K562 (cell line): ENCODE measurements around the gene UQCRC1. TPM values are rescaled to one million over a fixed set of nuclear protein-coding genes. Genes with fewer than 3 reads are reported as not detected.
A peak's percentile ranks its signal among the peaks of the same experiment; 100 is the strongest.

Experiments
- ARID2 ChIP-seq: fragments of 450-650 bp; IDR thresholded peaks from 2 replicates; pipeline ENCODE4 v1.6.1; 2017; ENCODE audit warnings: antibody characterized with exemption, mild to moderate bottlenecking
- BRD9 ChIP-seq: fragments of 450-650 bp; IDR thresholded peaks from 2 replicates; pipeline ENCODE4 v1.6.1; 2018; ENCODE audit warnings: low read depth; ENCODE audit not compliant: partially characterized antibody
- CHCHD3 ChIP-seq: fragments of 250-450 bp; sonication (Bioruptor Pico); IDR thresholded peaks from 2 replicates; pipeline ENCODE4 v2.1.2; 2022; ENCODE audit warnings: mild to moderate bottlenecking
- CTCF ChIP-seq, 3 experiments: IDR thresholded peaks in 2 of 3; conservative IDR thresholded peaks in 1 of 3; 2 replicates each; pipeline ENCODE4 v1.5.1; 2011 to 2012; ENCODE audit warnings: low read length in 3 of 3, mild to moderate bottlenecking in 3 of 3, control low read depth in 2 of 3, improper control_type of control experiment in 1 of 3, inconsistent platforms in 1 of 3, low read depth in 1 of 3, mixed read lengths in 1 of 3, moderate library complexity in 1 of 3; ENCODE audit not compliant: insufficient read depth in 2 of 3
- CTCFL ChIP-seq: IDR thresholded peaks from 2 replicates; pipeline ENCODE4 v1.6.1; 2011; ENCODE audit warnings: borderline replicate concordance, low read depth, mild to moderate bottlenecking, moderate library complexity, low read length; ENCODE audit not compliant: insufficient read depth, poor library complexity, severe bottlenecking
- CXXC5 ChIP-seq: fragments of 250-450 bp; sonication (Bioruptor Pico); IDR thresholded peaks from 2 replicates; pipeline ENCODE4 v1.8.0; 2022; ENCODE audit warnings: inconsistent platforms, mild to moderate bottlenecking, moderate library complexity
- DACH1 ChIP-seq: fragments of 450-650 bp; IDR thresholded peaks from 2 replicates; pipeline ENCODE4 v1.6.1; 2018; ENCODE audit not compliant: partially characterized antibody
- FIP1L1 ChIP-seq: fragments of 200-400 bp; formaldehyde crosslinking; IDR thresholded peaks from 2 replicates; pipeline ENCODE4 v1.6.1; 2018; ENCODE audit warnings: mild to moderate bottlenecking, low read depth, low read length; ENCODE audit not compliant: poor library complexity, severe bottlenecking
- HMG20B ChIP-seq: fragments of 250-450 bp; sonication (Bioruptor Pico); IDR thresholded peaks from 2 replicates; pipeline ENCODE4 v1.5.0; 2021; ENCODE audit warnings: mild to moderate bottlenecking
- JUN ChIP-seq, 2 experiments: sonication (generic) in 1 of 2; formaldehyde crosslinking in 1 of 2; IDR thresholded peaks; 2 replicates each; pipeline versions ENCODE4 v1.6.1 to v1.8.0; 2012 to 2022; ENCODE audit warnings: borderline replicate concordance in 2 of 2, mild to moderate bottlenecking in 2 of 2, improper control_type of control experiment in 1 of 2, low read depth in 1 of 2, low read length in 1 of 2, missing genetic modification reagents in 1 of 2
- JUND ChIP-seq, 2 experiments: IDR thresholded peaks; 2 replicates in 1 of 2; 3 replicates in 1 of 2; pipeline ENCODE4 v1.6.1; 2011; ENCODE audit warnings: borderline replicate concordance in 2 of 2, low read depth in 2 of 2, low read length in 2 of 2, improper control_type of control experiment in 1 of 2, missing biosample characterization in 1 of 2, missing genetic modification characterization in 1 of 2, missing genetic modification reagents in 1 of 2
- LARP7 ChIP-seq: fragments of 450-650 bp; IDR thresholded peaks from 2 replicates; pipeline ENCODE4 v1.6.1; 2016
- LCOR ChIP-seq: sonication (generic); formaldehyde crosslinking; IDR thresholded peaks from 2 replicates; pipeline ENCODE4 v1.8.0; 2022; ENCODE audit warnings: mild to moderate bottlenecking, missing genetic modification reagents
- POLR3A ChIP-seq: IDR thresholded peaks from 2 replicates; pipeline ENCODE4 v1.6.1; 2011; ENCODE audit warnings: borderline replicate concordance, mild to moderate bottlenecking, moderate library complexity; ENCODE audit not compliant: insufficient read length, insufficient read depth; ENCODE audit errors: extremely low read depth
- SPI1 ChIP-seq: IDR thresholded peaks from 2 replicates; pipeline ENCODE4 v1.6.1; 2011; ENCODE audit warnings: low read depth, low read length, control low read depth, borderline replicate concordance
- SREBF1 ChIP-seq: fragments of 150-350 bp; IDR thresholded peaks from 2 replicates; pipeline ENCODE4 v1.6.1; 2014; ENCODE audit warnings: antibody characterized with exemption, low read depth, low read length, borderline replicate concordance
- XRCC5 ChIP-seq: fragments of 200-400 bp; formaldehyde crosslinking; IDR thresholded peaks from 2 replicates; pipeline ENCODE4 v1.6.1; 2017; ENCODE audit warnings: low read depth, mild to moderate bottlenecking, low read length
- ZBTB33 ChIP-seq: sonication (generic); formaldehyde crosslinking; IDR thresholded peaks from 2 replicates; pipeline ENCODE4 v1.8.1; 2023; ENCODE audit warnings: mild to moderate bottlenecking, missing genetic modification reagents
- ZNF175 ChIP-seq: fragments of 200-800 bp; sonication (Bioruptor generic); IDR thresholded peaks from 2 replicates; pipeline ENCODE4 v1.6.1; 2016; ENCODE audit warnings: low read depth, mild to moderate bottlenecking, missing genetic modification characterization, missing compliant biosample characterization
- ZNF707 ChIP-seq: fragments of 250-450 bp; sonication (Bioruptor Pico); conservative IDR thresholded peaks from 2 replicates; pipeline ENCODE4 v1.8.0; 2022; ENCODE audit warnings: inconsistent platforms, mild to moderate bottlenecking, moderate library complexity
- ZSCAN29 ChIP-seq: fragments of 450-650 bp; IDR thresholded peaks from 2 replicates; pipeline ENCODE4 v1.6.1; 2017
- polyA plus RNA-seq, 8 experiments: library from polyadenylated mRNA; depleted of rRNA in 4 of 8; stranded (reverse) in 5 of 8; unstranded in 3 of 8; fragments of >200 nt; fragmentation: Nextera tagmentation in 2 of 8; fragmentation: Illumina TruSeq in 1 of 8; extraction: Ambion mirVana in 2 of 8; extraction: Trizol in 1 of 8; gene quantifications; 2 replicates each; pipeline versions ENCODE4 v1.2.1 to v1.2.3, GENCODE V29; 2011 to 2014; ENCODE audit warnings: inconsistent platforms in 1 of 8, missing spikeins in 1 of 8
- total RNA-seq, 7 experiments: library from RNA; depleted of rRNA in 6 of 7; stranded (reverse); fragments of >200 nt in 6 of 7; fragmentation: Illumina TruSeq in 2 of 7; extraction: Trizol in 2 of 7; gene quantifications; 2 replicates each; pipeline versions ENCODE4 v1.2.1 to v1.2.3, GENCODE V29; 2011 to 2021; ENCODE audit warnings: low replicate concordance in 1 of 7

Gene UQCRC1
- total and polyA plus RNA-seq, 9 of the 15 experiments (the other 6 are each of a cell fraction or from before 2014, with no cell fraction given), result 125 to 424 (median 268) TPM

GRCh38 chr3:48635222-48636021 lies 26.0 kb upstream of the UQCRC1 start, which contains the start of gene SLC26A6 (continued):
- TF ChIP-seq JUND (IDR thresholded peaks at IDR 0.05; ENCODE audit: borderline replicate concordance, low read depth, low read length) (no peak; the same call in 1 of the 2 replicates), JUND (tag; IDR thresholded peaks at IDR 0.05; ENCODE audit: borderline replicate concordance, low read depth, low read length) (no peak), CTCF (IDR thresholded peaks at IDR 0.05 in 2 of 3, conservative IDR thresholded peaks at IDR 0.05 in 1 of 3; ENCODE audit: insufficient read depth in 2 of 3, low read depth in 1 of 3, low read length in 3 of 3) (peak; percentile 65 to 78 (median 70)), CTCFL (peak; percentile 83), FIP1L1 (no peak), BRD9 (peak; percentile 30), ZBTB33 (CRISPR knock-in tag) (0 out of 2 replicates have a peak, but pooled peaks have one; percentile 5), HMG20B (CRISPR knock-in tag) (no peak), CXXC5 (peak; percentile 84), SREBF1 (no peak), POLR3A (no peak), JUN (IDR thresholded peaks at IDR 0.05; ENCODE audit: borderline replicate concordance, low read depth, low read length) (no peak), JUN (CRISPR knock-in tag; IDR thresholded peaks at IDR 0.05; ENCODE audit: borderline replicate concordance) (no peak), ZNF175 (CRISPR knock-in tag) (no peak), XRCC5 (peak; percentile 37; the same call in 1 of the 2 replicates), DACH1 (peak; percentile 55), LARP7 (no peak), SPI1 (0 out of 2 replicates have a peak, but pooled peaks have one; percentile 3), LCOR (peak; percentile 76; the same call in 1 of the 2 replicates), ZNF707 (no peak), ARID2 (no peak), ZSCAN29 (no peak), CHCHD3 (CRISPR knock-in tag) (no peak)
